C4-2B (cell line): ENCODE data around the gene KRT20.

Experiments used
- ZFX ChIP-seq: fragments of 450-650 bp; IDR thresholded peaks from 2 replicates; pipeline ENCODE4 v1.6.1; 2017
- TF ChIP-seq, protein P1 (sequence below): fragments of 450-650 bp; conservative IDR thresholded peaks from 2 replicates; pipeline ENCODE4 v1.5.1; 2017; ENCODE audit warnings: mild to moderate bottlenecking

GRCh38 chr17:40906613-40907012 is 21.6 kb upstream of the KRT20 start:
- TF ChIP-seq, protein P1, sequence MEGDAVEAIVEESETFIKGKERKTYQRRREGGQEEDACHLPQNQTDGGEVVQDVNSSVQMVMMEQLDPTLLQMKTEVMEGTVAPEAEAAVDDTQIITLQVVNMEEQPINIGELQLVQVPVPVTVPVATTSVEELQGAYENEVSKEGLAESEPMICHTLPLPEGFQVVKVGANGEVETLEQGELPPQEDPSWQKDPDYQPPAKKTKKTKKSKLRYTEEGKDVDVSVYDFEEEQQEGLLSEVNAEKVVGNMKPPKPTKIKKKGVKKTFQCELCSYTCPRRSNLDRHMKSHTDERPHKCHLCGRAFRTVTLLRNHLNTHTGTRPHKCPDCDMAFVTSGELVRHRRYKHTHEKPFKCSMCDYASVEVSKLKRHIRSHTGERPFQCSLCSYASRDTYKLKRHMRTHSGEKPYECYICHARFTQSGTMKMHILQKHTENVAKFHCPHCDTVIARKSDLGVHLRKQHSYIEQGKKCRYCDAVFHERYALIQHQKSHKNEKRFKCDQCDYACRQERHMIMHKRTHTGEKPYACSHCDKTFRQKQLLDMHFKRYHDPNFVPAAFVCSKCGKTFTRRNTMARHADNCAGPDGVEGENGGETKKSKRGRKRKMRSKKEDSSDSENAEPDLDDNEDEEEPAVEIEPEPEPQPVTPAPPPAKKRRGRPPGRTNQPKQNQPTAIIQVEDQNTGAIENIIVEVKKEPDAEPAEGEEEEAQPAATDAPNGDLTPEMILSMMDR = no peak
- TF ChIP-seq ZFX = no peak
